Stomach (tissue), 4 donors: Measurements from ENCODE around the gene ADD2.

ENCODE experiments used
- CTCF ChIP-seq, 7 experiments: fragments of 450-650 bp in 4 of 7; fragments of 200-600 bp in 3 of 7; sonication (generic) in 3 of 7; IDR thresholded peaks; one replicate each; pipeline ENCODE4 v1.5.1; 2016 to 2019; ENCODE audit warnings: antibody characterized with exemption in 7 of 7, control low read depth in 2 of 7, mild to moderate bottlenecking in 1 of 7
- EP300 ChIP-seq: sonication (generic); formaldehyde crosslinking; IDR thresholded peaks from one replicate; pipeline ENCODE4 v1.6.1; 2017; ENCODE audit warnings: antibody characterized with exemption
- POLR2A ChIP-seq, 4 donors: fragments of 450-650 bp; IDR thresholded peaks; one replicate each; pipeline ENCODE4 v1.6.1; 2016; ENCODE audit warnings: antibody characterized with exemption in 4 of 4, control low read depth in 2 of 4, mild to moderate bottlenecking in 1 of 4, moderate library complexity in 1 of 4

- no peak for TF ChIP-seq POLR2A (IDR thresholded peaks at IDR 0.05)
- TF ChIP-seq EP300 = no peak
- peak in 5 of 7 experiments; percentile 86 to 97 (median 92) for TF ChIP-seq CTCF (IDR thresholded peaks at IDR 0.05)
Measured at GRCh38 chr2:70647873-70648481, 120.0 kb downstream of the ADD2 start.
